HepG2 (cell line): Measurements from ENCODE around the gene ATP8A1. TPM values are rescaled to one million over a fixed set of nuclear protein-coding genes. Genes with fewer than 3 reads are reported as not detected.

Source experiments
- ATAC-seq: fragments of 200-7000 bp; cut with Tn5 transposase; 3 replicates; pipeline ENCODE4 v1.9.1; 2020; ENCODE audit warnings: mild to moderate bottlenecking, moderate library complexity
- BruUV-seq: library from RNA; stranded (reverse); fragments of 400-500 nt; replicated peaks from 2 replicates; lab custom pipeline; 2021; lab: Mats Ljungman, UMichigan
- CTCF ChIA-PET: fragments of 300-600 bp; formaldehyde crosslinking; extraction: SDS; loops from one replicate; lab custom pipeline; 2021; ENCODE audit warnings: low total read pairs, inconsistent platforms, low intra/inter-chr PET ratio; lab: Yijun Ruan, JAX
- POLR2A ChIA-PET: fragments of 350-600 bp; sonication (Branson Sonifier 250); formaldehyde crosslinking; loops from one replicate; lab custom pipeline; 2020; ENCODE audit warnings: antibody characterized with exemption, inconsistent platforms; lab: Yijun Ruan, JAX
- DNase-seq: peaks from one replicate; pipeline ENCODE4 v3.0.0-alpha.2; 2015; ENCODE audit warnings: low spot score
- FAIRE-seq: peaks from 3 replicates; lab custom pipeline; 2011; peaks lifted over from hg19 to GRCh38; lab: Jason Lieb, UNC
- H2AFZ ChIP-seq: one replicate; pipeline ENCODE4 v1.6.1; 2011; ENCODE audit warnings: low read length, inconsistent platforms
- H3K27ac ChIP-seq: fragments of 300-600 bp; 3 replicates; pipeline ENCODE4 v1.8.0; 2011; ENCODE audit warnings: mixed run types, mild to moderate bottlenecking, mixed read lengths, low read length, inconsistent platforms; ENCODE audit not compliant: insufficient read depth; ENCODE audit errors: extremely low read length
- H3K27me3 ChIP-seq, 2 experiments: fragments of 200-600 bp in 1 of 2; 2 replicates in 1 of 2; 3 replicates in 1 of 2; pipeline versions ENCODE4 v1.6.0 to v1.8.0; 2011; ENCODE audit warnings: low read length in 2 of 2, mild to moderate bottlenecking in 2 of 2, moderate library complexity in 2 of 2, inconsistent platforms in 1 of 2; ENCODE audit not compliant: insufficient read depth in 2 of 2, control insufficient read depth in 1 of 2
- H3K36me3 ChIP-seq, 2 experiments: fragments of 200-600 bp in 1 of 2; replicated peaks in 1 of 2; 2 replicates in 1 of 2; 3 replicates in 1 of 2; pipeline versions ENCODE4 v1.5.1 to v1.8.0; 2011; ENCODE audit warnings: low read length in 2 of 2, inconsistent platforms in 1 of 2; ENCODE audit not compliant: insufficient read depth in 2 of 2, control insufficient read depth in 1 of 2
- H3K4me1 ChIP-seq: 2 replicates; pipeline ENCODE4 v1.5.1; 2012; ENCODE audit warnings: low read length, inconsistent platforms; ENCODE audit not compliant: insufficient read depth
- H3K4me2 ChIP-seq: 2 replicates; pipeline ENCODE4 v1.6.0; 2011; ENCODE audit warnings: low read depth, low read length, inconsistent platforms
- H3K4me3 ChIP-seq, 3 experiments: fragments of 200-600 bp in 1 of 3; sonication (generic), shearing (Covaris generic) in 1 of 3; replicated peaks in 1 of 3; 2 replicates each; pipeline ENCODE4 v1.5.1; 2011 to 2016; ENCODE audit warnings: low read length in 3 of 3, inconsistent platforms in 2 of 3, low read depth in 2 of 3, mild to moderate bottlenecking in 2 of 3, control low read depth in 1 of 3, mixed read lengths in 1 of 3; ENCODE audit not compliant: insufficient read depth in 1 of 3
- H3K79me2 ChIP-seq: one replicate; pipeline ENCODE4 v1.6.1; 2011; ENCODE audit warnings: low read length, inconsistent platforms; ENCODE audit not compliant: insufficient read depth
- H3K9ac ChIP-seq: 2 replicates; pipeline ENCODE4 v1.6.0; 2011; ENCODE audit warnings: mild to moderate bottlenecking, low read depth, low read length, inconsistent platforms; ENCODE audit not compliant: insufficient read depth
- H3K9me3 ChIP-seq: 2 replicates; pipeline ENCODE4 v1.5.1; 2012; ENCODE audit warnings: mild to moderate bottlenecking, low read length
- H4K20me1 ChIP-seq: 2 replicates; pipeline ENCODE4 v1.6.0; 2011; ENCODE audit warnings: inconsistent platforms, mild to moderate bottlenecking, low read length, moderate library complexity; ENCODE audit not compliant: insufficient read depth
- FOXC1 ChIP-seq: sonication (generic); formaldehyde crosslinking; IDR thresholded peaks from 2 replicates; pipeline ENCODE4 v1.8.0; 2022; ENCODE audit warnings: mild to moderate bottlenecking, missing genetic modification reagents, borderline replicate concordance
- HNF1B ChIP-seq: sonication (generic); formaldehyde crosslinking; IDR thresholded peaks from 2 replicates; pipeline ENCODE4 v1.5.1; 2020; ENCODE audit warnings: mild to moderate bottlenecking, moderate library complexity, missing genetic modification reagents
- MATR3 ChIP-seq: sonication (generic); formaldehyde crosslinking; IDR thresholded peaks from 2 replicates; pipeline ENCODE4 v1.4.0; 2020; ENCODE audit warnings: missing genetic modification reagents
- NFKB2 ChIP-seq: sonication (generic); formaldehyde crosslinking; IDR thresholded peaks from 2 replicates; pipeline ENCODE4 v1.4.0; 2020; ENCODE audit warnings: missing genetic modification reagents, borderline replicate concordance
- PAXIP1 ChIP-seq: sonication (generic); formaldehyde crosslinking; conservative IDR thresholded peaks from 2 replicates; pipeline ENCODE4 v1.4.0; 2020; ENCODE audit warnings: mild to moderate bottlenecking, missing genetic modification reagents, moderate library complexity
- SAP130 ChIP-seq: IDR thresholded peaks from 2 replicates; pipeline ENCODE4 v1.6.1; 2016; ENCODE audit warnings: low read depth
- TAF1 ChIP-seq: sonication (generic); formaldehyde crosslinking; IDR thresholded peaks from 2 replicates; pipeline ENCODE4 v1.4.0; 2020; ENCODE audit warnings: missing genetic modification reagents
- YEATS2 ChIP-seq: sonication (generic); formaldehyde crosslinking; IDR thresholded peaks from 2 replicates; pipeline ENCODE4 v1.4.0; 2020; ENCODE audit warnings: missing genetic modification reagents, borderline replicate concordance
- ZNF232 ChIP-seq: sonication (generic); formaldehyde crosslinking; IDR thresholded peaks from 2 replicates; pipeline ENCODE4 v1.4.0; 2020; ENCODE audit warnings: missing genetic modification reagents, borderline replicate concordance
- ZNF510 ChIP-seq: sonication (generic); formaldehyde crosslinking; IDR thresholded peaks from 2 replicates; pipeline ENCODE4 v1.4.0; 2020; ENCODE audit warnings: low read depth, mild to moderate bottlenecking, missing genetic modification reagents
- ZNF567 ChIP-seq: sonication (generic); formaldehyde crosslinking; IDR thresholded peaks from 2 replicates; pipeline ENCODE4 v1.8.1; 2023; ENCODE audit warnings: mild to moderate bottlenecking, missing genetic modification reagents, borderline replicate concordance
- WGBS: methylation state at CpG from one replicate; pipeline ENCODE4 v1.1.6; 2017; ENCODE audit warnings: low lambda C conversion rate; 5-methylcytosine and 5-hydroxymethylcytosine counted together
- in situ Hi-C: cut with HindIII; loops from 2 replicates; pipeline ENCODE4 v1.10.0; 2017; ENCODE audit warnings: low pct_unique_long_range_greater_than_20kb; ENCODE audit not compliant: extremely low pct_ligation_motif_present
- intact Hi-C: fragments of 100-400 bp; cut with micrococcal nuclease; formaldehyde crosslinking; loops from one replicate; pipeline ENCODE4 v1.10.0; 2022; ENCODE audit not compliant: unreplicated experiment
- polyA plus RNA-seq, 8 experiments: library from polyadenylated mRNA; depleted of rRNA in 3 of 8; stranded (reverse) in 7 of 8; unstranded in 1 of 8; fragments of >200 nt; fragmentation: Illumina TruSeq in 4 of 8; extraction: Trizol in 4 of 8; gene quantifications; 2 replicates each; pipeline versions ENCODE4 v1.2.1 to v1.2.3, GENCODE V29; 2011 to 2016; ENCODE audit warnings: low read depth in 4 of 8, missing spikeins in 1 of 8, mixed read lengths in 1 of 8; ENCODE audit not compliant: insufficient read depth in 1 of 8
- total RNA-seq, 5 experiments: library from RNA; depleted of rRNA; stranded (reverse); fragments of >200 nt; fragmentation: Illumina TruSeq; extraction: Trizol; gene quantifications; 2 replicates each; pipeline ENCODE4 v1.2.3, GENCODE V29; 2016; ENCODE audit warnings: low read depth in 1 of 5
- TF ChIP-seq, protein P1 (sequence below): IDR thresholded peaks from 2 replicates; pipeline ENCODE4 v1.4.0; 2020; ENCODE audit warnings: mild to moderate bottlenecking, missing genetic modification reagents
- TF ChIP-seq, protein P2 (sequence below): sonication (generic); formaldehyde crosslinking; IDR thresholded peaks from 2 replicates; pipeline ENCODE4 v1.4.0; 2020; ENCODE audit warnings: missing genetic modification reagents; ENCODE audit errors: not compliant biosample characterization

The ATP8A1 gene
- total and polyA plus RNA-seq, 2 of the 13 experiments (the other 11 are each of a cell fraction or from before 2014, with no cell fraction given), result 1.7 to 6.2 TPM

- TF ChIP-seq, protein P1, sequence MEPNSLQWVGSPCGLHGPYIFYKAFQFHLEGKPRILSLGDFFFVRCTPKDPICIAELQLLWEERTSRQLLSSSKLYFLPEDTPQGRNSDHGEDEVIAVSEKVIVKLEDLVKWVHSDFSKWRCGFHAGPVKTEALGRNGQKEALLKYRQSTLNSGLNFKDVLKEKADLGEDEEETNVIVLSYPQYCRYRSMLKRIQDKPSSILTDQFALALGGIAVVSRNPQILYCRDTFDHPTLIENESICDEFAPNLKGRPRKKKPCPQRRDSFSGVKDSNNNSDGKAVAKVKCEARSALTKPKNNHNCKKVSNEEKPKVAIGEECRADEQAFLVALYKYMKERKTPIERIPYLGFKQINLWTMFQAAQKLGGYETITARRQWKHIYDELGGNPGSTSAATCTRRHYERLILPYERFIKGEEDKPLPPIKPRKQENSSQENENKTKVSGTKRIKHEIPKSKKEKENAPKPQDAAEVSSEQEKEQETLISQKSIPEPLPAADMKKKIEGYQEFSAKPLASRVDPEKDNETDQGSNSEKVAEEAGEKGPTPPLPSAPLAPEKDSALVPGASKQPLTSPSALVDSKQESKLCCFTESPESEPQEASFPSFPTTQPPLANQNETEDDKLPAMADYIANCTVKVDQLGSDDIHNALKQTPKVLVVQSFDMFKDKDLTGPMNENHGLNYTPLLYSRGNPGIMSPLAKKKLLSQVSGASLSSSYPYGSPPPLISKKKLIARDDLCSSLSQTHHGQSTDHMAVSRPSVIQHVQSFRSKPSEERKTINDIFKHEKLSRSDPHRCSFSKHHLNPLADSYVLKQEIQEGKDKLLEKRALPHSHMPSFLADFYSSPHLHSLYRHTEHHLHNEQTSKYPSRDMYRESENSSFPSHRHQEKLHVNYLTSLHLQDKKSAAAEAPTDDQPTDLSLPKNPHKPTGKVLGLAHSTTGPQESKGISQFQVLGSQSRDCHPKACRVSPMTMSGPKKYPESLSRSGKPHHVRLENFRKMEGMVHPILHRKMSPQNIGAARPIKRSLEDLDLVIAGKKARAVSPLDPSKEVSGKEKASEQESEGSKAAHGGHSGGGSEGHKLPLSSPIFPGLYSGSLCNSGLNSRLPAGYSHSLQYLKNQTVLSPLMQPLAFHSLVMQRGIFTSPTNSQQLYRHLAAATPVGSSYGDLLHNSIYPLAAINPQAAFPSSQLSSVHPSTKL (CRISPR knock-in tag), result no peak
- TF ChIP-seq HNF1B (CRISPR knock-in tag) (no peak), ZNF232 (CRISPR knock-in tag) (no peak), YEATS2 (CRISPR knock-in tag) (no peak)
- TF ChIP-seq, protein P2, sequence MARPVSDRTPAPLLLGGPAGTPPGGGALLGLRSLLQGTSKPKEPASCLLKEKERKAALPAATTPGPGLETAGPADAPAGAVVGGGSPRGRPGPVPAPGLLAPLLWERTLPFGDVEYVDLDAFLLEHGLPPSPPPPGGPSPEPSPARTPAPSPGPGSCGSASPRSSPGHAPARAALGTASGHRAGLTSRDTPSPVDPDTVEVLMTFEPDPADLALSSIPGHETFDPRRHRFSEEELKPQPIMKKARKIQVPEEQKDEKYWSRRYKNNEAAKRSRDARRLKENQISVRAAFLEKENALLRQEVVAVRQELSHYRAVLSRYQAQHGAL, result no peak
Observed at GRCh38 chr4:42626629-42627146, 30.2 kb downstream of the ATP8A1 start (continued).

DNA sequence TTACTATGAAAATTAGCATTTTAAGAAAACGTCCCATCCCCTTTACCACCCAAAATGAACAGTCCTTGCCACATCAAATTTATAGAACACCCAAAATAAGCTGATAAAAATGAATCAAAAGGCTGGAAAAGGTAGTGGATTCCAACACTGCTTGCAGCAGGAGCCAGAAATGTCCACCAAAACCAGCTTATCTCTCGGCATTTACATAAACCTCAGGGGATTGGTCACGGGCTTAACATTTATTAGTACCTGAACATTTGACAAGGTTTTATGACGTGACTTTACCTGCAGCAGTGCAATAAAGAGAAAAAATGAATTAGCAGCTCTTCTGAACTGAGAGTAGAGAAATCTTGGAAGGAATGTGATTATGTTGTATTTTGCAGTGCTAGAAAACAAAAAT is 31.6 kb downstream of the ATP8A1 start:
- H3K27ac ChIP-seq, result no peak overlapping the region
- POLR2A ChIA-PET, result no interaction called here
- TF ChIP-seq YEATS2 (CRISPR knock-in tag) (no peak), SAP130 (no peak), MATR3 (CRISPR knock-in tag) (no peak), ZNF510 (CRISPR knock-in tag) (no peak), NFKB2 (no peak), ZNF567 (CRISPR knock-in tag) (no peak), FOXC1 (no peak), TAF1 (CRISPR knock-in tag) (no peak), PAXIP1 (CRISPR knock-in tag) (no peak)

More for the DNA sequence above, 31.6 kb downstream of the ATP8A1 start:
- DNase-seq, result no peak
- Histone ChIP-seq H3K79me2 (no peaks in the 10 kb centered on the region), H3K4me2 (no peak overlapping the region), H3K27me3 (no peaks in the 10 kb centered on the region; a peak in 1 of 5 replicates), H3K4me1 (no peaks in the 10 kb centered on the region), H3K9me3 (no peaks in the 10 kb centered on the region), H3K4me3 (no peak overlapping the region), H4K20me1 (no peaks in the 10 kb centered on the region), H3K9ac (no peak overlapping the region), H3K36me3 (no peaks in the 10 kb centered on the region), H2AFZ (no peak overlapping the region)
- WGBS, result 81% methylated on average over 4 of the region's 4 CpGs
- no peak for ATAC-seq
- BruUV-seq, result no TSS peak
- in situ Hi-C loops, result no loop called here
- CTCF ChIA-PET, result no interaction called here
- FAIRE-seq, result no peak
- intact Hi-C loops, result no loop called here
